MCF 10A (cell line): ENCODE data around the gene ACSL1. TPM values are rescaled to one million over a fixed set of nuclear protein-coding genes. Genes with fewer than 3 reads are reported as not detected.

Source experiments
- BruUV-seq: library from RNA; stranded (reverse); fragments of 400-500 nt; replicated peaks from 2 replicates; lab custom pipeline; 2021; lab: Mats Ljungman, UMichigan
- CTCF ChIA-PET: fragments of 300-600 bp; sonication (Branson Sonifier 250); formaldehyde crosslinking; extraction: SDS; loops from one replicate; lab custom pipeline; 2021; ENCODE audit warnings: antibody characterized with exemption, inconsistent platforms; lab: Yijun Ruan, JAX
- POLR2A ChIA-PET: fragments of 300-600, 350-650 bp; sonication (Branson Sonifier 250); formaldehyde crosslinking; extraction: SDS; loops from one replicate; lab custom pipeline; 2020; ENCODE audit warnings: antibody characterized with exemption, inconsistent platforms; lab: Yijun Ruan, JAX
- DNase-seq: peaks from one replicate; pipeline ENCODE4 v3.0.0-alpha.2; 2018; ENCODE audit not compliant: unreplicated experiment
- H3K27ac Mint-ChIP-seq: one replicate; pipeline ENCODE4 v1.8.0; 2022; ENCODE audit warnings: mild to moderate bottlenecking, low read depth, mixed read lengths; ENCODE audit not compliant: unreplicated experiment
- H3K27me3 Mint-ChIP-seq: one replicate; pipeline ENCODE4 v1.8.0; 2022; ENCODE audit warnings: mixed read lengths; ENCODE audit not compliant: insufficient read depth, unreplicated experiment
- H3K36me3 Mint-ChIP-seq: one replicate; pipeline ENCODE4 v1.8.0; 2022; ENCODE audit warnings: mild to moderate bottlenecking, moderate library complexity, mixed read lengths; ENCODE audit not compliant: insufficient read depth, unreplicated experiment
- H3K4me1 Mint-ChIP-seq: one replicate; pipeline ENCODE4 v1.8.0; 2022; ENCODE audit warnings: mixed read lengths; ENCODE audit not compliant: insufficient read depth, unreplicated experiment
- H3K4me3 Mint-ChIP-seq: one replicate; pipeline ENCODE4 v1.8.0; 2022; ENCODE audit warnings: mild to moderate bottlenecking, moderate library complexity, mixed read lengths; ENCODE audit not compliant: unreplicated experiment
- H3K9me3 Mint-ChIP-seq: one replicate; pipeline ENCODE4 v1.8.0; 2022; ENCODE audit warnings: mixed read lengths; ENCODE audit not compliant: unreplicated experiment
- CTCF ChIP-seq: fragments of 200-600 bp; IDR thresholded peaks from one replicate; pipeline ENCODE4 v1.8.0; 2022; ENCODE audit warnings: antibody characterized with exemption, mild to moderate bottlenecking; ENCODE audit not compliant: unreplicated experiment
- intact Hi-C: fragments of 100-400 bp; cut with micrococcal nuclease; formaldehyde crosslinking; loops from 2 replicates; pipeline ENCODE4 v1.14.1; 2022
- total RNA-seq: library from RNA; stranded (reverse); gene quantifications from 2 replicates; pipeline ENCODE4 v1.2.3, GENCODE V29; 2022

ACSL1 gene
- total RNA-seq, 1 experiment from 2014 or later = 105 TPM

GRCh38 chr4:184825141-184825895, 450 bp downstream of the ACSL1 start:
- H3K4me1 Mint-ChIP-seq = peaks cover 23% of the 10 kb centered on the region
- no peak for TF ChIP-seq CTCF
- H3K36me3 Mint-ChIP-seq = peaks cover 15% of the 10 kb centered on the region
- BruUV-seq = no TSS peak
- ChIA-PET CTCF (interaction anchor here (0.7 kb wide), 1 partner anchor 9 kb away, joined by 3 read pairs; no protein-coding TSS in a partner anchor), POLR2A (interaction anchor here (0.6 to 4.0 kb wide), 11 partner anchors 9 to 1381 kb away, joined by 3 to 62 read pairs (median 6); partner anchors contain the start of genes CDKN2AIP and CENPU)
- H3K9me3 Mint-ChIP-seq = no peaks in the 10 kb centered on the region
- H3K4me3 Mint-ChIP-seq = peak overlapping the region; percentile 87
- peak overlapping the region; percentile 50 for H3K27ac Mint-ChIP-seq
- DNase-seq = no peak
- no peaks in the 10 kb centered on the region for H3K27me3 Mint-ChIP-seq
- intact Hi-C loops = loop anchor here (1.0 to 5.0 kb wide), 2 partner anchors 12 to 78 kb away; no protein-coding TSS in a partner anchor

GRCh38 chr4:184824776-184825084, 1.0 kb downstream of the ACSL1 start:
- no peaks in the 10 kb centered on the region for H3K27me3 Mint-ChIP-seq
- H3K4me3 Mint-ChIP-seq = peak overlapping the region; percentile 87
- CTCF ChIA-PET = no interaction called here

DNA sequence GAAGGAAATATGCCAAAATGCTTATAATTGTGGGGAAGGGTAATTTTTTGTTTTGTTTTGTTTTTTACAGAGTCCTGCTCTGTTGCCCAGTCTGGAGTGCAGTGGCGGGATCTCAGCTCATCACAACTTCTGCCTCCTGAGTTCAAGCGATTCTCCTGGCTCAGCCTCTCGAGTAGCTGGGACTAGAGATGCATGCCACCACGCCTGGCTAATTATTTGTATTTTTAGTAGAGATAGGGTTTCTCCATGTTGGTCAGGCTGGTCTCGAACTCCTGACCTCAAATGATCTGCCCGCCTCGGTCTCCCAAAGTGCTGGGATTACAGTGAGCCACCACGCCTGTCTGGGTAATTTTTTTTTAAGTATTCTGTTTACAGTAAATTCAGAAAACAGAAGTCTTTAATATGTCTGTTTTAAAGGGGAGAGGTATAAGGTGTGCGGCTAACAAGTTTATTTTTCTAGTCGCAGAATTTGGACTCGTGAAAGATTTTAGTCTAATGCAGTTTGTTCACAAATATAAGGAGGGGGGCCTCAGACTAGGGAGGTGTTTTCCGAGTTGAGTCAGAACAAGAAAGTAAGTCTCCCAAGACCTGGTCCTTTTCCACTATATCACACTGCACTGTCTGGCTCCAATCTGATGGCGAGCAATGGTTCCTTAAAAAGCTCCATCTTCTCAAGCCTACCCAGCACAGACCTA, 1.5 kb downstream of the ACSL1 start:
- Mint-ChIP-seq H3K36me3 (peaks cover 22% of the 10 kb centered on the region), H3K9me3 (no peaks in the 10 kb centered on the region), H3K27me3 (no peaks in the 10 kb centered on the region), H3K27ac (peak overlapping the region; percentile 50), H3K4me1 (peaks cover 27% of the 10 kb centered on the region), H3K4me3 (peak overlapping the region; percentile 87)
- POLR2A ChIA-PET = interaction anchor here (0.6 to 4.0 kb wide), 10 partner anchors 8 to 154 kb away, joined by 3 to 62 read pairs (median 6); partner anchors contain the start of gene CENPU
- DNase-seq = no peak
- CTCF ChIA-PET = no interaction called here
- TF ChIP-seq CTCF = no peak
- no TSS peak for BruUV-seq
- intact Hi-C loops = no loop called here

More at GRCh38 chr4:184824776-184825084, 1.0 kb downstream of the ACSL1 start:
- Mint-ChIP-seq H3K9me3 (no peaks in the 10 kb centered on the region), H3K27ac (peak overlapping the region; percentile 50), H3K4me1 (peaks cover 23% of the 10 kb centered on the region), H3K36me3 (peaks cover 21% of the 10 kb centered on the region)
- no peak for TF ChIP-seq CTCF
- intact Hi-C loops = loop anchor here (1.0 to 5.0 kb wide), 2 partner anchors 11 to 77 kb away; no protein-coding TSS in a partner anchor
- no peak for DNase-seq
- POLR2A ChIA-PET = interaction anchor here (0.6 to 4.0 kb wide), 9 partner anchors 8 to 154 kb away, joined by 3 to 62 read pairs (median 6); partner anchors contain the start of gene CENPU
- BruUV-seq = TSS peak; percentile 42

DNA sequence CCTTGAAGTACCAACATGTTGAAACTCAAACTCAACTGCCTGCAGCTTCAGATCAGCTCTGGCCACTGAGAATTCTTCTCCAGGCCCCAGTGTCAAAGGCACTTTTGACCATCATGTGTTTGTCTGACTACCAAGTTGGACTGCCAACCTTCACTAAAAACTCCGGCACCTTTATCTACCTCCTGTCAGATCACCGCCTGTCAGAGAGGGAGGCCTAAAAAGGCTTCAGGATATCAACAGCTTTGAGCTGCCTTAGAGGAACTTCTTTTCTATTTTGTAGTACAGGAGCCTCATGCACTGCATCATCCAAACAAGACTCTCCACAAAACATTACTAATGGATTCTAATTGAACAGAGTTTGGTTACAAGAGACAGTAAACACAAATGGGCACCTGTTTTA, 2.8 kb downstream of the ACSL1 start:
- Mint-ChIP-seq H3K27ac (peak overlapping the region; percentile 50), H3K36me3 (peaks cover 22% of the 10 kb centered on the region), H3K4me3 (peak overlapping the region; percentile 87), H3K4me1 (peaks cover 34% of the 10 kb centered on the region), H3K27me3 (no peaks in the 10 kb centered on the region), H3K9me3 (no peaks in the 10 kb centered on the region)
- TF ChIP-seq CTCF = no peak
- ChIA-PET POLR2A (interaction anchor here (4.0 kb wide), 1 partner anchor 9 kb away, joined by 62 read pairs; no protein-coding TSS in a partner anchor), CTCF (interaction anchor here (0.5 to 1.3 kb wide), 2 partner anchors 188 to 550 kb away, joined by 3 read pairs; no protein-coding TSS in a partner anchor)
- no peak for DNase-seq
- intact Hi-C loops = no loop called here
- no TSS peak for BruUV-seq
